ENCODE measurements around the gene PDGFB. TPM values are rescaled to one million over a fixed set of nuclear protein-coding genes. Genes with fewer than 3 reads are reported as not detected.

The PDGFB gene
- total and polyA plus RNA-seq, 2 of the 4 experiments (the other 2 are of a cell fraction) = 0.07 TPM; not detected in 1

GRCh38 chr22:39249086-39249704 lies 4.4 kb upstream of the PDGFB start:
- Histone ChIP-seq H4K91ac (ENCODE audit: insufficient read depth, low read depth, low read length) (peak overlapping the region; percentile 22; the same call in 1 of the 2 replicates), H3K23ac (ENCODE audit: low read depth, low read length) (no peak overlapping the region)
- dilution Hi-C loops (cut with HindIII; ENCODE audit: low sequenced_read_pairs, unreplicated experiment) = no loop called here

More at GRCh38 chr22:39249086-39249704, 4.4 kb upstream of the PDGFB start:
- H3K4ac ChIP-seq (ENCODE audit: low read depth, low read length) = peak overlapping the region; percentile 85; the same call in 1 of the 2 replicates
- ChIA-PET POLR2A (ENCODE audit: unreplicated experiment) (no interaction called here), CTCF (no interaction called here)
- no peak overlapping the region for H3K14ac ChIP-seq (replicated peaks; ENCODE audit: low read depth, low read length)
- DNase-seq (no peak), ATAC-seq (ENCODE audit: low read depth) (no peak)
- no CpG with 5 or more reads among the region's 12 CpGs for WGBS, 2 experiments (ENCODE audit: extremely low coverage in 2 of 2, insufficient read length in 1 of 2)
- no peak overlapping the region for H3K4me3 ChIP-seq (ENCODE audit: insufficient read depth, low read depth, low read length)
- H3K18ac ChIP-seq (ENCODE audit: low read depth, low read length) = no peak overlapping the region
- H3K9me3 ChIP-seq (ENCODE audit: control insufficient read depth, insufficient read depth, low read length) = no peaks in the 10 kb centered on the region
- H2AFZ ChIP-seq (replicated peaks; ENCODE audit: low read length, poor library complexity) = no peak overlapping the region
- no peak overlapping the region for H3K56ac ChIP-seq (ENCODE audit: extremely low read depth, insufficient read depth, low read length)
- no peak overlapping the region for H3K27ac ChIP-seq (ENCODE audit: insufficient read depth, low read length)
- intact Hi-C loops (cut with micrococcal nuclease) = no loop called here
- no peaks in the 10 kb centered on the region for H4K20me1 ChIP-seq (ENCODE audit: insufficient read depth, low read length)
- peak overlapping the region; percentile 35; the same call in 1 of the 2 replicates for H2AK5ac ChIP-seq (ENCODE audit: low read depth, low read length)
- H4K5ac ChIP-seq (ENCODE audit: low read depth, low read length) = no peak overlapping the region
- H2BK20ac ChIP-seq (ENCODE audit: low read depth, low read length) = peak overlapping the region; percentile 67; the same call in 1 of the 2 replicates
- H3K4me2 ChIP-seq (ENCODE audit: low read depth, low read length) = no peak overlapping the region
- H3K4me1 ChIP-seq (ENCODE audit: control insufficient read depth, insufficient read depth, low read length) = peaks cover 27% of the 10 kb centered on the region
- BruUV-seq (replicated peaks) = no TSS peak
- in situ Hi-C loops (cut with MboI; ENCODE audit: low sequenced_read_pairs) = no loop called here
- H4K8ac ChIP-seq (ENCODE audit: low read depth in 2 of 2, low read length in 2 of 2) = peak overlapping the region in 1 of 2 experiments; percentile 30; a peak in 1 of 4 replicates
- H2BK5ac ChIP-seq (ENCODE audit: low read depth, low read length, poor library complexity, severe bottlenecking) = no peak overlapping the region
- H2AK9ac ChIP-seq (replicated peaks; ENCODE audit: low read depth, low read length, poor library complexity) = no peak overlapping the region
- H3K27me3 ChIP-seq (ENCODE audit: control insufficient read depth, insufficient read depth, low read length) = peaks cover 30% of the 10 kb centered on the region
- H3K9ac ChIP-seq (ENCODE audit: low read depth, low read length) = no peak overlapping the region
- no peak for TF ChIP-seq POLR2A (IDR thresholded peaks at IDR 0.05; ENCODE audit: low read depth, low read length)
- TF ChIP-seq, protein P1, sequence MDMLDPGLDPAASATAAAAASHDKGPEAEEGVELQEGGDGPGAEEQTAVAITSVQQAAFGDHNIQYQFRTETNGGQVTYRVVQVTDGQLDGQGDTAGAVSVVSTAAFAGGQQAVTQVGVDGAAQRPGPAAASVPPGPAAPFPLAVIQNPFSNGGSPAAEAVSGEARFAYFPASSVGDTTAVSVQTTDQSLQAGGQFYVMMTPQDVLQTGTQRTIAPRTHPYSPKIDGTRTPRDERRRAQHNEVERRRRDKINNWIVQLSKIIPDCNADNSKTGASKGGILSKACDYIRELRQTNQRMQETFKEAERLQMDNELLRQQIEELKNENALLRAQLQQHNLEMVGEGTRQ (IDR thresholded peaks at IDR 0.05; ENCODE audit: low read depth, low read length) = no peak
- no peak for TF ChIP-seq MXI1 (IDR thresholded peaks at IDR 0.05; ENCODE audit: borderline replicate concordance, low read depth, low read length)
- TF ChIP-seq MAFK (IDR thresholded peaks at IDR 0.05; ENCODE audit: low read depth, low read length) = no peak
- TF ChIP-seq, protein P2, sequence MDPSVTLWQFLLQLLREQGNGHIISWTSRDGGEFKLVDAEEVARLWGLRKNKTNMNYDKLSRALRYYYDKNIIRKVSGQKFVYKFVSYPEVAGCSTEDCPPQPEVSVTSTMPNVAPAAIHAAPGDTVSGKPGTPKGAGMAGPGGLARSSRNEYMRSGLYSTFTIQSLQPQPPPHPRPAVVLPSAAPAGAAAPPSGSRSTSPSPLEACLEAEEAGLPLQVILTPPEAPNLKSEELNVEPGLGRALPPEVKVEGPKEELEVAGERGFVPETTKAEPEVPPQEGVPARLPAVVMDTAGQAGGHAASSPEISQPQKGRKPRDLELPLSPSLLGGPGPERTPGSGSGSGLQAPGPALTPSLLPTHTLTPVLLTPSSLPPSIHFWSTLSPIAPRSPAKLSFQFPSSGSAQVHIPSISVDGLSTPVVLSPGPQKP (IDR thresholded peaks at IDR 0.05; ENCODE audit: borderline replicate concordance, low read depth, low read length) = no peak
- TF ChIP-seq SMC3 (IDR thresholded peaks at IDR 0.05; ENCODE audit: low read depth, low read length) = no peak
- TF ChIP-seq MAZ (IDR thresholded peaks at IDR 0.05; ENCODE audit: borderline replicate concordance, low read depth, low read length) = no peak
- TF ChIP-seq, protein P3, sequence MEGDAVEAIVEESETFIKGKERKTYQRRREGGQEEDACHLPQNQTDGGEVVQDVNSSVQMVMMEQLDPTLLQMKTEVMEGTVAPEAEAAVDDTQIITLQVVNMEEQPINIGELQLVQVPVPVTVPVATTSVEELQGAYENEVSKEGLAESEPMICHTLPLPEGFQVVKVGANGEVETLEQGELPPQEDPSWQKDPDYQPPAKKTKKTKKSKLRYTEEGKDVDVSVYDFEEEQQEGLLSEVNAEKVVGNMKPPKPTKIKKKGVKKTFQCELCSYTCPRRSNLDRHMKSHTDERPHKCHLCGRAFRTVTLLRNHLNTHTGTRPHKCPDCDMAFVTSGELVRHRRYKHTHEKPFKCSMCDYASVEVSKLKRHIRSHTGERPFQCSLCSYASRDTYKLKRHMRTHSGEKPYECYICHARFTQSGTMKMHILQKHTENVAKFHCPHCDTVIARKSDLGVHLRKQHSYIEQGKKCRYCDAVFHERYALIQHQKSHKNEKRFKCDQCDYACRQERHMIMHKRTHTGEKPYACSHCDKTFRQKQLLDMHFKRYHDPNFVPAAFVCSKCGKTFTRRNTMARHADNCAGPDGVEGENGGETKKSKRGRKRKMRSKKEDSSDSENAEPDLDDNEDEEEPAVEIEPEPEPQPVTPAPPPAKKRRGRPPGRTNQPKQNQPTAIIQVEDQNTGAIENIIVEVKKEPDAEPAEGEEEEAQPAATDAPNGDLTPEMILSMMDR (conservative IDR thresholded peaks at IDR 0.05; ENCODE audit: low read depth, low read length) = no peak
- no peak for TF ChIP-seq RCOR1 (IDR thresholded peaks at IDR 0.05; ENCODE audit: insufficient replicate concordance, low read length)
- TF ChIP-seq RAD21 (IDR thresholded peaks at IDR 0.05; ENCODE audit: low read length) = no peak
- no peak for TF ChIP-seq RFX5 (IDR thresholded peaks at IDR 0.05; ENCODE audit: low read depth, low read length)
- no peak for TF ChIP-seq BHLHE40 (IDR thresholded peaks at IDR 0.05; ENCODE audit: low read depth, low read length)
- no peak for TF ChIP-seq CHD1 (IDR thresholded peaks at IDR 0.05; ENCODE audit: low read depth, low read length)
- H3K79me1 ChIP-seq (ENCODE audit: low read depth in 1 of 2, low read length in 2 of 2) = peaks cover 0 to 14% of the 10 kb centered on the region in 2 experiments; a peak in 1 of 4 replicates
- H3K9me1 ChIP-seq (ENCODE audit: insufficient read depth, low read length) = peaks cover 21% of the 10 kb centered on the region
- no peaks in the 10 kb centered on the region for H3K36me3 ChIP-seq (ENCODE audit: control insufficient read depth, insufficient read depth, low read length)
- H2BK15ac ChIP-seq (ENCODE audit: low read depth, low read length) = no peak overlapping the region
- peak overlapping the region; percentile 88 for H2BK120ac ChIP-seq (ENCODE audit: low read depth, low read length)

All from IMR-90 (cell line).